CD8-positive, alpha-beta memory T cell (primary cell): ENCODE results near the gene B9D1. TPM values are rescaled to one million over a fixed set of nuclear protein-coding genes. Genes with fewer than 3 reads are reported as not detected.

Experiments
- CTCF ChIA-PET: fragments of 350-600 bp; sonication (Branson Sonifier 250); formaldehyde crosslinking; loops from one replicate; lab custom pipeline; 2021; ENCODE audit warnings: antibody characterized with exemption; lab: Charles Lee
- POLR2A ChIA-PET: fragments of 350-600 bp; sonication (Branson Sonifier 250); formaldehyde crosslinking; loops from one replicate; lab custom pipeline; 2021; ENCODE audit warnings: antibody characterized with exemption; lab: Charles Lee
- DNase-seq, 5 donors: peaks; one replicate each; pipeline versions ENCODE4 v3.0.0 to v3.0.0-alpha.2; 2020 to 2022; ENCODE audit warnings: mixed read lengths in 1 of 5
- H3K27ac ChIP-seq: one replicate; pipeline ENCODE4 v1.7.0; 2013; ENCODE audit warnings: low read depth, mild to moderate bottlenecking, low read length, moderate library complexity
- H3K27me3 ChIP-seq: 2 replicates; pipeline ENCODE4 v1.7.0; 2013; ENCODE audit warnings: low read length, mild to moderate bottlenecking; ENCODE audit not compliant: insufficient read depth, poor library complexity, severe bottlenecking
- H3K36me3 ChIP-seq: 2 replicates; pipeline ENCODE4 v1.7.0; 2013; ENCODE audit warnings: mild to moderate bottlenecking, low read length, moderate library complexity; ENCODE audit not compliant: insufficient read depth
- H3K4me1 ChIP-seq: 2 replicates; pipeline ENCODE4 v1.7.0; 2013; ENCODE audit warnings: mild to moderate bottlenecking, low read length, moderate library complexity; ENCODE audit not compliant: insufficient read depth
- H3K4me3 ChIP-seq: 2 replicates; pipeline ENCODE4 v1.7.0; 2013; ENCODE audit warnings: mild to moderate bottlenecking, low read length
- H3K9me3 ChIP-seq: 2 replicates; pipeline ENCODE4 v1.7.0; 2013; ENCODE audit warnings: mild to moderate bottlenecking, low read length
- H3K27ac Mint-ChIP-seq, 8 donors: one replicate each; pipeline ENCODE4 v1.8.0; 2020 to 2021; ENCODE audit warnings: mixed read lengths in 8 of 8, mild to moderate bottlenecking in 6 of 8, inconsistent platforms in 3 of 8, moderate library complexity in 3 of 8
- H3K27me3 Mint-ChIP-seq, 2 donors: one replicate each; pipeline ENCODE4 v1.8.0; 2020 to 2021; ENCODE audit warnings: mixed read lengths in 2 of 2, mild to moderate bottlenecking in 1 of 2, moderate library complexity in 1 of 2
- H3K36me3 Mint-ChIP-seq, 3 donors: one replicate each; pipeline ENCODE4 v1.8.0; 2020 to 2021; ENCODE audit warnings: mixed read lengths in 3 of 3, inconsistent platforms in 1 of 3, mild to moderate bottlenecking in 1 of 3
- H3K4me1 Mint-ChIP-seq, 3 donors: one replicate each; pipeline ENCODE4 v1.8.0; 2020 to 2021; ENCODE audit warnings: mixed read lengths in 3 of 3, inconsistent platforms in 1 of 3, mild to moderate bottlenecking in 1 of 3
- H3K4me3 Mint-ChIP-seq, 7 donors: one replicate each; pipeline ENCODE4 v1.8.0; 2020 to 2021; ENCODE audit warnings: mixed read lengths in 7 of 7, mild to moderate bottlenecking in 6 of 7, moderate library complexity in 4 of 7, inconsistent platforms in 2 of 7
- H3K9me3 Mint-ChIP-seq, 5 donors: one replicate each; pipeline ENCODE4 v1.8.0; 2020 to 2022; ENCODE audit warnings: mixed read lengths in 5 of 5, mild to moderate bottlenecking in 3 of 5, moderate library complexity in 2 of 5, inconsistent platforms in 1 of 5
- polyA plus RNA-seq: library from polyadenylated mRNA; unstranded; fragments of 300-500 nt; fragmentation: Illumina TruSeq; gene quantifications from one replicate; pipeline ENCODE4 v1.2.3, GENCODE V29; 2021
- total RNA-seq, 2 experiments: library from RNA; stranded (reverse); gene quantifications; one replicate each; pipeline ENCODE4 v1.2.3, GENCODE V29; 2021

Gene B9D1
- total and polyA plus RNA-seq, 3 experiments from 2014 or later = 0.67 to 6.8 (median 4.8) TPM

- no peaks in the 10 kb centered on the region for H3K36me3 Mint-ChIP-seq
- Histone ChIP-seq H3K9me3 (no peaks in the 10 kb centered on the region), H3K4me1 (no peaks in the 10 kb centered on the region), H3K27ac (no peak overlapping the region), H3K27me3 (no peaks in the 10 kb centered on the region), H3K36me3 (no peaks in the 10 kb centered on the region), H3K4me3 (no peak overlapping the region)
- no peaks in the 10 kb centered on the region for H3K4me1 Mint-ChIP-seq
- ChIA-PET CTCF (no interaction called here), POLR2A (no interaction called here)
- H3K27ac Mint-ChIP-seq = peak overlapping the region in 1 of 8 donors; percentile 33
- DNase-seq = no peak
- H3K9me3 Mint-ChIP-seq = no peaks in the 10 kb centered on the region
- H3K27me3 Mint-ChIP-seq = peaks cover 0 to 8% of the 10 kb centered on the region in 2 donors
- H3K4me3 Mint-ChIP-seq = no peak overlapping the region
Observed at GRCh38 chr17:19296786-19297778, 65.4 kb downstream of the B9D1 start.

- Histone ChIP-seq H3K9me3 (no peaks in the 10 kb centered on the region), H3K27me3 (no peaks in the 10 kb centered on the region), H3K36me3 (no peaks in the 10 kb centered on the region), H3K27ac (no peak overlapping the region), H3K4me3 (no peak overlapping the region), H3K4me1 (no peaks in the 10 kb centered on the region)
- H3K4me1 Mint-ChIP-seq = peaks cover 0 to 1% (median 0%) of the 10 kb centered on the region in 3 donors
- H3K36me3 Mint-ChIP-seq = no peaks in the 10 kb centered on the region
- H3K27me3 Mint-ChIP-seq = peaks cover 0 to 9% of the 10 kb centered on the region in 2 donors
- H3K27ac Mint-ChIP-seq = no peak overlapping the region
- H3K4me3 Mint-ChIP-seq = no peak overlapping the region
- POLR2A ChIA-PET = no interaction called here
- DNase-seq = no peak
- no peaks in the 10 kb centered on the region for H3K9me3 Mint-ChIP-seq
- CTCF ChIA-PET = no interaction called here
Observed at GRCh38 chr17:19295473-19296135, 66.9 kb downstream of the B9D1 start.

GRCh38 chr17:19294443-19294842, 68.1 kb downstream of the B9D1 start:
- peaks cover 0 to 6% (median 5%) of the 10 kb centered on the region in 3 donors for H3K4me1 Mint-ChIP-seq
- CTCF ChIA-PET = no interaction called here

More at GRCh38 chr17:19294443-19294842, 68.1 kb downstream of the B9D1 start:
- no peaks in the 10 kb centered on the region for H3K4me1 ChIP-seq
- H3K27me3 ChIP-seq = no peaks in the 10 kb centered on the region
- Mint-ChIP-seq H3K36me3 (no peaks in the 10 kb centered on the region), H3K27ac (no peak overlapping the region), H3K27me3 (peaks cover 0 to 7% of the 10 kb centered on the region in 2 donors), H3K9me3 (no peaks in the 10 kb centered on the region), H3K4me3 (no peak overlapping the region)
- no peak overlapping the region for H3K4me3 ChIP-seq
- no peak for DNase-seq
- H3K9me3 ChIP-seq = no peaks in the 10 kb centered on the region
- H3K36me3 ChIP-seq = no peaks in the 10 kb centered on the region
- POLR2A ChIA-PET = no interaction called here
- H3K27ac ChIP-seq = no peak overlapping the region

Other genes starting within 250 kb of the B9D1 start
- gene GRAPL, start 235.1 kb downstream of the B9D1 start, total RNA-seq = 1 to 10 TPM; 2.6 to 3.7 TPM
- 1.1 TPM for gene GRAPL, start 235.1 kb downstream of the B9D1 start, polyA plus RNA-seq
- 10 to 100 TPM in 1 of 2 experiments, 1 to 10 TPM in 1; 9.0 to 10.4 TPM for gene EPN2, start 125.4 kb downstream of the B9D1 start, total RNA-seq
- gene EPN2, start 125.4 kb downstream of the B9D1 start, polyA plus RNA-seq = 9.7 TPM
- 10 to 100 TPM; 15.1 to 19.8 TPM for gene MAPK7, start 15.8 kb upstream of the B9D1 start, total RNA-seq
- gene MAPK7, start 15.8 kb upstream of the B9D1 start, polyA plus RNA-seq = 11.2 TPM
- not detected for gene MFAP4, start 24.5 kb upstream of the B9D1 start, total RNA-seq
- not detected for gene MFAP4, start 24.5 kb upstream of the B9D1 start, polyA plus RNA-seq
- under 1 TPM; 0.18 to 0.22 TPM for gene RNF112, start 48.5 kb upstream of the B9D1 start, total RNA-seq
- not detected for gene RNF112, start 48.5 kb upstream of the B9D1 start, polyA plus RNA-seq
- gene SLC47A1, start 171.1 kb upstream of the B9D1 start, total RNA-seq = under 1 TPM; 0.15 to 0.20 TPM
- 0.29 TPM for gene SLC47A1, start 171.1 kb upstream of the B9D1 start, polyA plus RNA-seq